Right hindlimb (tissue), 1 donor: ENCODE measurements around the gene HAPSTR1.
"Not testable (repeated sequence)": the region's sequence is repeated elsewhere in the genome, so short reads cannot be mapped to it uniquely, and the experiment has no call there.

Source experiments
- DNase-seq: peaks from one replicate; pipeline ENCODE4 v3.0.0-alpha.2; 2018

The HAPSTR1 gene, protein sequence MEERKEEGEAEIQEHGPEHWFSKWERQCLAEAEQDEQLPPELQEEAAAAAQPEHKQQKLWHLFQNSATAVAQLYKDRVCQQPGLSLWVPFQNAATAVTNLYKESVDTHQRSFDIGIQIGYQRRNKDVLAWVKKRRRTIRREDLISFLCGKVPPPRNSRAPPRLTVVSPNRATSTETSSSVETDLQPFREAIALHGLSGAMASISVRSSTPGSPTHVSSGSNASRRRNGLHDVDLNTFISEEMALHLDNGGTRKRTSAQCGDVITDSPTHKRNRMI

DNA sequence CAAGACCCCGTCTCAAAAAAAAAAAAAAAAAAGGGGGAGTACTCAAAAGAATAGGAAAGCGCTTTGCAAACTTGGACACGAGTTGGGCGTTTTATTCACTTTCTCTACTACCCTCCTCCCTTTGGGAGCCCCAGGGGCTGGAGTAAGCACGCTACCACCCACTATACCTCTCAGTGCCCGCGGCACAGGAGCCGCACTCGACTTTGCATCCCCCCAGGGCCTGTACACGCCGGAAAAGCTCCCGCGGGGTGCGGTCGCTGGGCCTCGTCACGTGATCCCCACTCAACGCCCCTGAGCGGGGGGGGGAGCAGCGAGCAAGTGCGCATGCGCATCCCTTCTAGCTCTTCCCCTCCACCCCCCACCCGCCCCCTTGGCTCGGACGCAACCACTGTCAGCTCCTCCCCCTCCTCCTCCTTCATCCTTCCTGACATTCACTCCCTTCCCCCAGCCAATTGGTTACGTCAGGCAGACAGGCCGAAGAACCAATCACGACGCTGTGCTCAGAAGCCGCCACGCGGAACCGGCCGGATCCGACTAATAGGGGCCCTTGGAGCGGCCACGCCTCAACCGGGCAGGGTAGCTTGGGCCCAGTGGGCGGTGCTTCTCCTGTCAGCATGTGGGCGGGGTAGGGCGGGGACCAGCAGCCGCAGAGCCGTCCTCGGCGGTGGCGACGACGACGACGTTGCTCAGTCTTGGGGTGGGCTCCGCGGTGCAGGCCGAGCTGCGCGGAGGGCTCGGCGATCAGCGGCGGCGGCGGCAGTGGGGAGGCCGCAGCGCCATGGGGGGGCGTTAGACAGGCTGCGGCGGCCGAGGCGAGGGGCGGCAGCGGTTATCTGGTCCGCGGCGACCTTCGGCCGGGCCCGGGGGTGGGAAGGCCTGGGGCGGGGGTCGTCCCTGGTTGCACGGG is at the start of gene HAPSTR1:
Gene HAPSTR1, plus strand, starts transcription at position 685 of the 907 bp plus-strand sequence. CDS start 401 bp downstream, outside the sequence.
- DNase-seq = peak; percentile 100

DNA sequence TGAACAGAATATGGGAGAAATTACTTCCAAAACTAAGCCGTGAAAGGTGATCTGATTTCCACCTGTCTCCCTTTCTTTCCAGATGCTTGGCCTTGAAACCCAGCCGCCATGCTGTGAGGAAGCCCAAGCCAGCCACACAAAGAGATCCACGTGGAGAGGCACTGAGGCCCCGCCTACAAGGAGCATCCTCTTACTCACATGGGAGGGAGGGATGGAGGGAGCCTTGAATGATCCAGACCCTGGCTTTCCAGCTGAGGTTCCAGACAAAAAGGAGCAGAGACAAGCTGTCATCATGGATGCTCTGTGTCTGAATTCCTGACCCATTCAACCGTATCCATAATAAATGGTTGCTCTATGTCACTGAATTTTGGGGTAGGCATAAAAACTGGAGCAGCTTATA is 48.9 kb upstream of the HAPSTR1 start:
- DNase-seq = no peak

DNA sequence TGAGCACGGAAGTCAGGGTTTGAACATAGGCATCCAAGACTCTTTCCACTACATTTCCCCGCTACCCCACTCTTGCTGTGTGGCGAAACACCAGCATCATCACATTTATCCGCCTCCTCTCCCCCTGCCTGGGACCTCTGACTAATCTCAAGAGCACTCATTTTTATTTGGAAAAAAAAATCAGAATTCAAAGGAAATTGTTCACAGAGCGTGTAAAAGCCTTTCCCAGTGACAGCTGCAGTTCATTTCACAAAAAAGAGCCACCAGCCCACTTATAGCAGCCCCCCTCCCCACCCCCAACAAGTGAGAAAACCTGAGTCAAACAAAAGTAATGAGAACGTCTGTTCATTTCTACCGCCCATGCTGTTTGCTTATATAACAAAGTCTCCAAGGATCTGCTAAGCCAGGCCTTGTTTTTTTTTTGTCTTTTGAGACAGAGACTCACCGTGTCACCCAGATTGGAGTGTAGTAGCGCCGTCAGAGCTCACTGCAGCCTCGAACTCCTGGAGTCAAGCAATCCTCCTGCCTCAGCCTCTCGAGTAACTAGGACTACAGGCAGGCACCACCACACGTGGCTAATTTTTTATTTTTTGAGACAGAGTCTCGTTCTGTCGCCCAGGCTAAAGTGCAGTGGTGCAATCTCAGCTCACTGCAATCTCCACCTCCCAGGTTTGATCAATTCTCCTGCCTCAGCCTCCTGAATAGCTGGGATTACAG is 48.3 kb upstream of the HAPSTR1 start:
- no peak for DNase-seq

DNA sequence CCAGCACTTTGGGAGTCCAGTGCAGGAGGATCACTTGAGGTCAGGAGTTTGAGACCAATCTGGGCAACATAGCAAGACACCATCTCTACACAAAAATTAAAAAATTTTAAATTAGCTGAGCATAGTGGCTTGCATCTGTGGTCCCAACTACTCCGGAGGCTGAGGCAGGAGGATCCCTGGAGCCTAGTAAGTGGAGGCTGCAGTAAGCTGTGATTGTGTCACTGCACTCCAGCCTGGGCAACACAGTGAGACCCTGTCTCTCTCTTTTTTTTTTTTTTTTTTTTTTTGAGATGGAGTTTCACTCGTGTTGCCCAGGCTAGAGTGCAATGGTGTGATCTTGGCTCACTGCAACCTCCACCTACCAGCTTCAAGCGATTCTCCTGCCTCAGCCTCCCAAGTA is 45.9 kb upstream of the HAPSTR1 start:
- DNase-seq = not testable (repeated sequence)

DNA sequence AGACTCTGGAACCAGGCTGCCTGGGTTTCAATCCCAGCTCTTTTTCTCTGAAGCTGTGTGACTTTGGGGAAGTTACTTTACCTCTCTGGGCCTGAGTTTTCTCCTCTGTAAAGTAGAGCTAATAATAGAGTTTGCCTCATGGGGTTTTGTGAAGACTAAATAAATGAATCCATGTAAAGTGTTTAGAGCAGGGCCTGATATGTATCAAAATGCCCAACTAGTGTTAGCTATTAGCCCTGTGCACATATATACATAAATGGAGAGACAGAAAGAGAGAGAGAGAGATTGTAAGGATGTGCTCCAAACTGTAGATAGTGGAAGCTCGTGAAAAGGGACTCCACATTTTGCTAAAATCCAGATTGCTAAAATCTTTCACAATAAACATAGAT is 44.8 kb upstream of the HAPSTR1 start:
- DNase-seq = no peak

DNA sequence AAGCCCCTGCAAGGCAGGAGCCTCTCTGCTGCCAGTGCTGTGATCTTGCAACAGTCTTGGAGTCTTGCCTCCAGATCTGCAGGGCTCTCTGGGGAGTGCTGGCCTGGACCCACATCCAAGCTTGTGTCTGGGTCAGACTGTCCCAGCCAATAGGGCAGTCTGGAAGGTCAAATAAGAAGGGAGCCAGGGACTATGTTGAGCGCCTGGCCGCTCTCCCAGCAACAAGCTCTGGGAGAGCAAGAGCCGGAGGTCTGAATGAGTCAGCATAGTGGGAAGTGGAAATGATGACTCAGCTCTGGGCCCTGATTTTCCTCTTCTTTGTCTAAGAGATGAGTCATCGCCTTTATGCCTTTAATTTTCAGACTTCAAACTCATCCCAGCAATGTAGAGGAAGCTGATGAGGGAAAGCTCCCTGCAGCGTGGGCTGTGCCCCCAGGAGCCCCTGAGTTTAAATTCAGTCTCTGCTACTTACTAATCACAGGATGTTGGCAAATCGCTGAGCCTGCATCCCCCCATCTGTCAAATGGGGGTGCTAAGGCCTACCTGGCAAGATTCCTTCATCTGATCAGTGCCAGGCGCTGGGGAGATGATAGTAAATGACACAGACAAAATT is 43.6 kb upstream of the HAPSTR1 start:
- DNase-seq = peak; percentile 75

DNA sequence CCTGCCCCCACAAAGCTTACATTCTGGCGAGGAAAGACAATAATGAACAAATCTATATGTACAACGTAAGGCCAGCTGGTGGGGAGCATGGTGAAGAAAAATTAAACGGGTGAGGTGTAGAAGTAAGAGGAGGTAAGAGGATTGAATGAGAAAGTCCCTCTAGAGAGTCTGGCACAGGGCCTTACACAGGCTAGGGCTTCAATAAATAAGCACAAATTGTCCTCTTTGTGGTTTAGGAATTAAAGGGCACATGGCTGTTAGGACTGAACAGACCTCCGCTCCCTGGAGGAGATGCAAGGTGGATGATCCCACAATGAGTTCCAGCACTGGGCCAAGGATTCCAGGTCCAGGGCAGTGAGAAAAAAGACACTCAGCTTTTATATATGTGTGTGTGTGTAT is 43.1 kb upstream of the HAPSTR1 start:
- DNase-seq = no peak

DNA sequence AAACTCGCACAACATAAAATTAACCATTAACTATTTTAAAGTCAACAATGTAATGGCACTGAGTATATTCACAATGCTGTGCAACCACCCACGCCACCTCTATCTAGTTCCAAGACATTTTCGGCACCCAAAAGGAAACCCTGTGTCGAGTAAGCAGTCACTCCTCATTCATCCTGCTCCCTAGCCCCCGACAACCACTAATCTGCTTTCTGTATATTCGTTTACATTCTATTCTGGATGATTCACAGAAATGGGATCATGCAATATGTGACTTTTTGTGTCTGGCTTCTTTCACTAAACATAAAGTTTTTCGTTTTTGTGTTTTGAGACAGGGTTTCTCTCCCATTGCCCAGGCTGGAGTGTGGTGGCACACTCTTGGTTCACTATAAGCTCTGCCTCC is 42.2 kb upstream of the HAPSTR1 start:
- no peak for DNase-seq

DNA sequence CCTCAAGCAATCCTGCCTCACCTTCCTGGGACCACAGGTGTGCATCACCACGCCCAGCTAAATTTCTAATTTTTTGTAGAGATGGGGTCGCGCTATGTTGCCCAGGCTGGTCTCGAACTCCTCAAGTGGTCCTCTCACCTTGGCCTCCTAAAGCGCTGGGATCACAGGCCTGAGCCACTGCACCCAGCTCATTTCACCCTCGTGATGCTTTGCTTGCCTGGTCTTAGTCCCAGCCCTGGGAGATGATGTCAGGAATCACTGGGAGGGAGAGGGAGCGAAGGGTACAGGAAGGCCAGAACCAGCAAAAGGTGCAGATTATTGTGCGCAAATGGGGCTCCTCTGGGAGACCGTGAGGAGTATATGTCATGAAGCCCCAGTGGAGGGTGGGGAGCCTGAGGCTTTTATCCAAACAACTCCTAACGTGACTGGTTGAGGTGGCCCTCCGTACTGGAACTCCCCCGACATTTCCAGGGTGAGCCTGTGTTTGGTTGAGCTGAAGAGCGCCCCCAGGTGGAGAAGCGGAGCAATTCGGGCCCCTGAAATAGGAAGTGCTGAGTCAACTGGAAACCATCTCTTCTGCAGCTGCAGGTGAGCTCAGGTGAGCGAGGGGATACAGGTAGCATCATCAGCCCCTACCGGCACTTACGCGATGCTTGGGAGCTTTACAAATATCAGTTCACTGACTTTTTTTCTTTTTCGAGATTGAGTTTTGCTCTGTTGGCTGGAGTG is 41.2 kb upstream of the HAPSTR1 start:
- no peak for DNase-seq

DNA sequence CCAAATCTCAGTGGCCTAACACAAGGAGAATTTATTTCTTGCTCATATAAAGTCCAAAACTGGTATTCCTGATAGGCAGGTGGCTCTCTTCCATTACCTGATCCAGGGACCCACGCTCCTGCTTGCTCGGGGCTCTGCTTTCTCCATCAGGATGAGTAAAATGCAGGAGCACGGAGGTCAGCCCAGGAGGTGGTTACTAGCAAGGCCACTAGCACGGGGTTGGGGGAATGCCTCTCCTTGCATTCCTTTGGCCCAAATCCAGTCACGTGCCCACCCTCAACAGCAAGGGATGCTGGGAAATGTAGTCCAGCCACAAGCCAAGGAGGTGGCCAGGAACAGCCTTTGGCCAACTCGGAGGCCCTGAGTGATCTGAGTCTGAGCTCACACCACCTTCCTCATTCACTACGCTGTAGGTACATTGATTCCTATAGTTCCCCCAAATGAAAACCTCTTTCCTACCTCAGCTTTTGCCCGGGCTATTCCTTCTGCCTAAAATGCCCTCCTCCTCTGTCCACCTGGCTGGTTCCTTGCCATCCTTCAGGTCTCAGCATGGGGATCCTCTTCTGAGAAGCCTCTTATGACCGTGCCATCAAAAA is 38.3 kb upstream of the HAPSTR1 start:
- DNase-seq = peak; percentile 39

DNA sequence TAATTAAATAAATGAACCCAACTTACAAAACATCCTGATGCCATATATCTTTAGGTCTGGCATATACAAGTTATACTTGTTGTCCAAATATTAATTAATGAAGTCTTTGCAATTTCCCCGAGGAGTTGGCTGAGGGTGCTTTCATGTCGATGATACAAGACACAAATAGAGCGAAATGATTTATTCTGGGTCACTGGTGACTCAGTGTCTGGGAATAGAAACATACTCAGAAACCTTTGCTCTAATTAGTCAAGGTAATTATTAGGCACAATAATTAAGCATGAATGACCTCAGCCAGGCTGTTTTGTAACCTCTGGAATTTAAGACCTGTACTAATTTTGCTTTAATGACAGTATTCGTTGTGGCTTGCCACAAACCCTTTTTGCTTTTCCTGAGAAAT is 37.0 kb upstream of the HAPSTR1 start:
- no peak for DNase-seq

DNA sequence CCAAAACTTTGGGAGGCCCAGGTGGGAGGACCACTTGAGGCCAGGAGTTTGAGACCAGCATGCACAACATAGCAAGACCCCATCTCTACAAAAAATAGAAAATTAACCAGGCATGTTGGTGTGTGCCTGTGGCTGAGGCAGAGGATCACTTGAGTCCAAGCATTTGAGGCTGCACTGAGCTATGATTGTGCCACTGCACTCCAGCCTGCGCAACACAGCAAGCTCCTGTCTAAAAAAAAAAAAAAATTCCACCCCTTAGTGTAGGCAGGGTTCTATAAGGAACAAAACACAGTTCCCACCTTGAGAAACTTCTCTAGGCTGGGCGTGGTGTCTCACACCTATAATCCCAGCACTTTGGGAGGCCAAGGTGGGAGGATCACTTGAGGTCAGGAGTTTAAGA is 36.3 kb upstream of the HAPSTR1 start:
- DNase-seq = no peak

DNA sequence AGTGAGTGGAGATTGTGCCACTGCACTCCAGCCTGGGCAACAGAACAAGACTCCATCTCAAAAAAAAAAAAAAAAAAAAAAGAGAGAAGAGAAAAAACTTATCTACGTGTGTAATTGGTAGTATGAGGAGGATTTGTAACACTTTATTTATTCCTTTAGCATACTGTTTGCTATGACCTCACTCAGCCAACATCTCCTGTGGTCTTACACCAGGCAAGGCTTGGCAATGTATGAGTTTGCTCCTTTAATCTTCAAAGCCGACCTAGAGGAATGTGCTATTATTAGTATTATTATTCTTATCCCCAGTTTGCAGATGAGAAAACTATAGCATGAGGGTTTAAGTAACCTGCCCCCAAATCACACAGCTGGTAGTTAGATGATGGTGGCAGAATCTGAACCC is 35.8 kb upstream of the HAPSTR1 start:
- no peak for DNase-seq

DNA sequence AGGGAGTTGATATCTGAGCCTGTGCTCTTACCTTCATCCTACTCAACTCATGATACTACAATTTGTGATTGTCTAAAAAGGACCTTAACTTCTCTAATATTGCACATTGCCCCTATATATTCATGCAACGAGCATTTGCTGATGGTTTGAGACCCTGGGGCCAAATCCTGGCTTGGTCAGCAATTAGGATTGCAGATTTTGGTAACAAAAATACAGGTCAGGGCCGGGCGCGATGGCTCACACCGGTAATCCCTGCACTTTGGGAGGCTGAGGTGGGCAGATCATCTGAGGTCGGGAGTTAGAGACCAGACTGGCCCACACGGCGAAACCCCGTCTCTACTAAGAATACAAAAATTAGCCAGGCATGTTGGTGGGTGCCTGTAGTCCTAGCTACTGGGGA is 35.4 kb upstream of the HAPSTR1 start:
- no peak for DNase-seq

DNA sequence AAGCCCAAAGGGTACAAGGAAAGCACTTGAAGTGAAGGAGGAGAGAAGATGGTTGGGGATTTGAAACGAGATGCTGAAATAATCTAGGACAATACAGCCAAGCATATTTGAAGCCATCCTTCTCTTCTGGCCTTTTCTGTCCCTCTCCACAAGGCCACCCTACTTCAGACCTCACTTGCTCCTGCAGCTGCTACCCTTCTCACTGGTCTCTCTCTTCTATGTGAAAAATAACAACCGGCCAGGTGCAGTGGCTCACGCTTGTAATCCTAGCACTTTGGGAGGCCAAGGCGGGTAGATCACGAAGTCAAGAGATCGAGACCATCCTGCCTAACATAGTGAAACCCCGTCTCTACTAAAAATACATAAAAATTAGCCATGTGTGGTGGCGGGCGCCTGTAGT is 33.2 kb upstream of the HAPSTR1 start:
- DNase-seq = no peak

DNA sequence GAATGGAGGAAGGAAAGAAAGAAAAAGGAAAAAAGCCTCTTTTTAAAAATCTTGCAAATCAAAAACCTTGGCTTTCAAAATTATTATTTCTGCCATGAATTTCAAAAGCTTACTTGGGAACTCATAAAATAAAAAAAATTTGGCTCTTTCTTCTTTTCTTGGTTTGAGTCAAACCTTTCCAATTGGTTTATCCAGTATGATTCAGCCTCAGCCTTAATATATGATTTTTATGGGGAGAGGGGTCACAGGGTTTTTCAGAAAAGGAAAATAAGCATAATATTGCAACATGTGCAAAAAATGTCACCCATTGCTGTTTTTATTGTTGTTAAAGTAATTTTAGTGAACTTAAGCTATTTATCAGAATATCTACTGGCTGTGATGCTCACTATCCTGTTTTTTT is 31.2 kb upstream of the HAPSTR1 start:
- no peak for DNase-seq

DNA sequence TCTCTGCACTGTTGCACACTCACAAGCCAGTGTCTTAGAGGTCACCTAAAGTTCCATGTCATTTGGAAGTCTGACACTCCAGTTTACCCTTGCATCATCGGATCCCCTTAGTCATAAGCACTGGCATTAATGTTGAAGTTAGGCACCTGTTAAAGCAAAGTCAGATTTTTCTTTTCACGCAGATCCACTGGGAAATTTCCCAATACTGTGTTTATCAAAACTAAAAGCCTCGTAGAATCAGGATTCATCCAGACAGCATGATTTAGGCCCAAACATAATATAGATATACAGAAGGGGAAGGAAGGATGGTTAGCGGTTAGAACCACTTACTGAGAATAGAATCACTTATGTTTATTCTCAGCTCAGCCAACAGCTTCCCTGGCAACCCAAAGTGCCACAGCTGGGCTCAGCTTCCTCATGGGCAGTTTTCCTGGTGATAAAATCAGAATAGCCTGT is 30.1 kb upstream of the HAPSTR1 start:
- peak; percentile 27 for DNase-seq

DNA sequence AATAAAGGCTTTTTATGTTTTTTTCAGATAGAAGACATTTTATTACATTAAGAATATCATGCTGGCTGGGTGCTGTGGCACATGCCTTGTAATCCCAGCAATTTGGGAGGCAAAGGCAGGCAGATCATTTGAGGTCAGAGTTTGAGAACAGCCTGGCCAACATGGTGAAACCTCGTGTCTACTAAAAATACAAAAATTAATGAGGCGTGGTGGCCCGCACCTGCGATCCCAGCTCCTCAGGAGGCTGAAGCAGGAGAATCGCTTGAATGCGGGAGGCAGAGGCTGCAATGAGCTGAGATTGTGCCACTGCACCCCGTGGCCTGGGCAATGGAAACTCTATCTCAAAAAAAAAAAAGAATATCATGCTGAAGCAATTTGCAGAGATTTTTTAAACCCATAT is 29.1 kb upstream of the HAPSTR1 start:
- DNase-seq = no peak

DNA sequence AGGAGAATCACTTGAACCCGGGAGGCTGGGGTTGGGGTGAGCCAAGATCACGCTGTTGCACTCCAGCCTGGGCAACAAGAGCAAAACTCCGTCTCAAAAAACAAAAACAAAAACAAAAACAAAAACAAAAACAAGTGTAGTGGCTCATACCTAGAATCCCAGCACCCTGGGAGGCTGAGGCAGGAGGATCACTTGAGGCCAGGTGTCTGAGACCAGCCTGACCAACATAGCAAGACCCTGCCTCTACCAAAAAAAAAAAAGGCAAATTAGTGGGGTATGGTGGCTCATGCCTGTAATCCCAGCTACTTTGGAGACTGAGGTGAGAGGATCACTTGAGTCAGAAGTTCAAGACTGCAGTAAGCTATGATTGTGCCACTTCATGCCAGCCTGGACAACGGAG is 26.4 kb upstream of the HAPSTR1 start:
- DNase-seq = no peak

DNA sequence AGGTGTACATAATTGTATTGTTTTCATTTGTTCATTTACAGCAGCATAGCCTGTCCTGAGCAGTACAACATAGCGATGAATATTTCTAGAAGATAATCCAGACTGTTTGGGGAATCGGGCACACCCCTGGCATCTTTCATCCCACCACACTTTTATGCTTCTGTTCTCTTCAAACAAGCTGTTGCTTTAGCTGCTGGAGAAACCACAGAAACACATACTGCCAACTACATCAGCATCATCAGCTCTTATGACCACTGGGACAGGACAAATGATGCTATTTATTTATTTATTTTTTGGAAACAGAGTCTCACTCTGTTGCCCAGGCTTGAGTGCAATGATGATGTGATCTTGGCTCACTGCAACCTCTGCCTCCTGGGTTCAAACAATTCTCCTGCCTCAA is 22.6 kb upstream of the HAPSTR1 start:
- DNase-seq = no peak

DNA sequence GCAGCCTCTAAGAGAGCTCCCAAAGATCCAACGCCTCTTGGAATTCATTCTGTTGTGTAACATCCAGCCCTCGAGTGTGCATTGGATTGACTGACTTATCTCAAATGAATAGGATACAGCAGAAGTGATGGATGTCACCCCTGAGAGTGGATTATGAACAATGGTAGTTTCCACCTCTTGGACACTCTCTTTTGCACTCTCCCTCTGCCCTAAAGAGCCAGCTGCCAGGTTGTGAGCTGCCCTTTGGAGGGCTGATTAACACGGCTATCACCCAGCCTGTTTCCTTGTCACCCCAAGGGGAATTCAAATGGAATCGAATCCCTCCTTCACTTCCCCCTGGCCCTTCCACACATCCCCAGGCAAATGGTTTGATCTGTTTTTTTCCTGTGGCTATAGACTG is 21.2 kb upstream of the HAPSTR1 start:
- DNase-seq = no peak

DNA sequence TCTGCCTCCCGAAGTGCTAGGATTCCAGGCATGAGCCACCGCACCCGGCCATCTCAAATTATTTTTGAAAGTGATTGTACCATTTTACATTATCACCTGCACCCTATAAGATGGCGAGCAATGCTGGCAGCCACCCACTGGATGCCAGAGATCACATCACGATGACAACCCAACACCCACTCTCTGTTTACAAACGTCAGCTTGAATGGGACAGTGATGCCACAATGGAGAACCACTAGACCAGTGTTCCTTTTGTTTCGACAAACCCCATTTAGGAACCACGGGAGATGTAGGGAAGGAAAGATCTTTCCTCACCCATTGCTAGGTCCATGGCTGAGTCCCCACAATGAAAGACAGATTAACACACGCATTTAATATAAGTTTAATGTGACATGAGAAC is 20.1 kb upstream of the HAPSTR1 start:
- DNase-seq = no peak
